ENCODE results near the gene MASP1.

DNA sequence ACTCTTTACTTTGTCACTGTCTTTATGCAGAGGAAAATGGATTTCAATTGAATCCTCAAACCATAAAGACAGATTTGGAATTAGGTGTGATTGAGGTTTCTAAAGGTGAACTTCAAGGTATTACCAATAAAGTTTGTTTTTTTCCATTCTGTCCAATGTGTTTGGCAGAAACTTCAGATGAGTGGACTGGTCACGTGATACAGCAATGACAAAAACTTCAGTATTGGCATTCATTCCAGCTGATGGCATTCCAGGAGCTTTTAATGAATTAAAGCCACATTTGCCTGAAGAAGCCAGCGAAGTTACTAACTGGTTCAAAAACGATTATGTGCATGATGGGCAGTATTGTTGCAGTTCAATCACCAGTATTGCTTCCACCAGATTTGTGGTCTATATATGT lies 4.5 kb upstream of the MASP1 start:
- no peak for TF ChIP-seq CEBPB (IDR thresholded peaks at IDR 0.05)
- TF ChIP-seq EP300 (IDR thresholded peaks at IDR 0.05; ENCODE audit: borderline replicate concordance) = no peak
- no peak for TF ChIP-seq YY1 (IDR thresholded peaks at IDR 0.05; ENCODE audit: low read depth)
- TF ChIP-seq, protein P1, sequence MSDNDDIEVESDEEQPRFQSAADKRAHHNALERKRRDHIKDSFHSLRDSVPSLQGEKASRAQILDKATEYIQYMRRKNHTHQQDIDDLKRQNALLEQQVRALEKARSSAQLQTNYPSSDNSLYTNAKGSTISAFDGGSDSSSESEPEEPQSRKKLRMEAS (IDR thresholded peaks at IDR 0.05) = no peak
- TF ChIP-seq, protein P2, sequence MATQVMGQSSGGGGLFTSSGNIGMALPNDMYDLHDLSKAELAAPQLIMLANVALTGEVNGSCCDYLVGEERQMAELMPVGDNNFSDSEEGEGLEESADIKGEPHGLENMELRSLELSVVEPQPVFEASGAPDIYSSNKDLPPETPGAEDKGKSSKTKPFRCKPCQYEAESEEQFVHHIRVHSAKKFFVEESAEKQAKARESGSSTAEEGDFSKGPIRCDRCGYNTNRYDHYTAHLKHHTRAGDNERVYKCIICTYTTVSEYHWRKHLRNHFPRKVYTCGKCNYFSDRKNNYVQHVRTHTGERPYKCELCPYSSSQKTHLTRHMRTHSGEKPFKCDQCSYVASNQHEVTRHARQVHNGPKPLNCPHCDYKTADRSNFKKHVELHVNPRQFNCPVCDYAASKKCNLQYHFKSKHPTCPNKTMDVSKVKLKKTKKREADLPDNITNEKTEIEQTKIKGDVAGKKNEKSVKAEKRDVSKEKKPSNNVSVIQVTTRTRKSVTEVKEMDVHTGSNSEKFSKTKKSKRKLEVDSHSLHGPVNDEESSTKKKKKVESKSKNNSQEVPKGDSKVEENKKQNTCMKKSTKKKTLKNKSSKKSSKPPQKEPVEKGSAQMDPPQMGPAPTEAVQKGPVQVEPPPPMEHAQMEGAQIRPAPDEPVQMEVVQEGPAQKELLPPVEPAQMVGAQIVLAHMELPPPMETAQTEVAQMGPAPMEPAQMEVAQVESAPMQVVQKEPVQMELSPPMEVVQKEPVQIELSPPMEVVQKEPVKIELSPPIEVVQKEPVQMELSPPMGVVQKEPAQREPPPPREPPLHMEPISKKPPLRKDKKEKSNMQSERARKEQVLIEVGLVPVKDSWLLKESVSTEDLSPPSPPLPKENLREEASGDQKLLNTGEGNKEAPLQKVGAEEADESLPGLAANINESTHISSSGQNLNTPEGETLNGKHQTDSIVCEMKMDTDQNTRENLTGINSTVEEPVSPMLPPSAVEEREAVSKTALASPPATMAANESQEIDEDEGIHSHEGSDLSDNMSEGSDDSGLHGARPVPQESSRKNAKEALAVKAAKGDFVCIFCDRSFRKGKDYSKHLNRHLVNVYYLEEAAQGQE (IDR thresholded peaks at IDR 0.05; ENCODE audit: low read depth) = no peak
- TF ChIP-seq EGR1 (IDR thresholded peaks at IDR 0.05) = no peak
- no peak for TF ChIP-seq NFIC (IDR thresholded peaks at IDR 0.05)
- TF ChIP-seq TAF1 (IDR thresholded peaks at IDR 0.05; ENCODE audit: low read depth) = no peak
- no peak for TF ChIP-seq RAD21 (IDR thresholded peaks at IDR 0.05; ENCODE audit: low read depth)
- no peak for TF ChIP-seq CREB1 (IDR thresholded peaks at IDR 0.05; ENCODE audit: low read depth)
